HepG2 (cell line): ENCODE data around the gene RALB. TPM values are rescaled to one million over a fixed set of nuclear protein-coding genes. Genes with fewer than 3 reads are reported as not detected.

Source experiments
- FOXA3 ChIP-seq: IDR thresholded peaks from 2 replicates; pipeline ENCODE4 v1.6.1; 2016; ENCODE audit warnings: missing genetic modification reagents, missing compliant biosample characterization
- FOXP1 ChIP-seq, 2 experiments: fragments of 450-650 bp in 1 of 2; IDR thresholded peaks; 2 replicates each; pipeline ENCODE4 v1.6.1; 2017 to 2018; ENCODE audit warnings: antibody characterized with exemption in 1 of 2
- HMGA1 ChIP-seq: sonication (generic); formaldehyde crosslinking; conservative IDR thresholded peaks from 2 replicates; pipeline ENCODE4 v1.4.0; 2020; ENCODE audit warnings: missing genetic modification reagents
- IKZF5 ChIP-seq: IDR thresholded peaks from 2 replicates; pipeline ENCODE4 v1.6.1; 2018; ENCODE audit warnings: missing genetic modification reagents, mild to moderate bottlenecking, missing compliant biosample characterization
- IRF2 ChIP-seq: IDR thresholded peaks from 2 replicates; pipeline ENCODE4 v1.6.1; 2018; ENCODE audit warnings: missing genetic modification reagents, missing compliant biosample characterization
- ISL2 ChIP-seq: sonication (generic); formaldehyde crosslinking; IDR thresholded peaks from 2 replicates; pipeline ENCODE4 v1.5.0; 2020; ENCODE audit warnings: missing genetic modification reagents
- KDM2A ChIP-seq: sonication (generic); formaldehyde crosslinking; IDR thresholded peaks from 2 replicates; pipeline ENCODE4 v1.4.0; 2020; ENCODE audit warnings: low read depth, missing genetic modification reagents, borderline replicate concordance
- KLF6 ChIP-seq: IDR thresholded peaks from 2 replicates; pipeline ENCODE4 v1.8.0; 2016; ENCODE audit warnings: missing biosample characterization, missing genetic modification reagents
- KMT2B ChIP-seq: IDR thresholded peaks from 2 replicates; pipeline ENCODE4 v1.6.1; 2016; ENCODE audit warnings: missing genetic modification reagents, missing compliant biosample characterization
- LCORL ChIP-seq, 2 experiments: fragments of 450-650 bp in 1 of 2; sonication (generic) in 1 of 2; formaldehyde crosslinking in 1 of 2; IDR thresholded peaks; 2 replicates each; pipeline versions ENCODE4 v1.5.0 to v1.6.1; 2017 to 2020; ENCODE audit warnings: antibody characterized with exemption in 1 of 2, missing genetic modification reagents in 1 of 2
- MED13 ChIP-seq: sonication (generic); formaldehyde crosslinking; IDR thresholded peaks from 2 replicates; pipeline ENCODE4 v1.5.0; 2020; ENCODE audit warnings: missing genetic modification reagents
- PAWR ChIP-seq: sonication (generic); formaldehyde crosslinking; IDR thresholded peaks from 2 replicates; pipeline ENCODE4 v1.4.0; 2020; ENCODE audit warnings: missing genetic modification reagents, mild to moderate bottlenecking, borderline replicate concordance
- RNF219 ChIP-seq: sonication (generic); formaldehyde crosslinking; IDR thresholded peaks from 2 replicates; pipeline ENCODE4 v1.5.0; 2020; ENCODE audit warnings: mild to moderate bottlenecking, missing genetic modification reagents
- SIX1 ChIP-seq: sonication (generic); formaldehyde crosslinking; IDR thresholded peaks from 2 replicates; pipeline ENCODE4 v1.4.0; 2020; ENCODE audit warnings: missing genetic modification reagents, borderline replicate concordance
- SIX4 ChIP-seq: sonication (generic); formaldehyde crosslinking; IDR thresholded peaks from 2 replicates; pipeline ENCODE4 v1.4.0; 2020; ENCODE audit warnings: missing genetic modification reagents
- SMAD3 ChIP-seq: sonication (generic); formaldehyde crosslinking; IDR thresholded peaks from 2 replicates; pipeline ENCODE4 v1.4.0; 2020; ENCODE audit warnings: missing genetic modification reagents
- SMAD9 ChIP-seq: sonication (generic); formaldehyde crosslinking; IDR thresholded peaks from 2 replicates; pipeline ENCODE4 v1.5.1; 2020; ENCODE audit warnings: mild to moderate bottlenecking, missing genetic modification reagents
- ZNF101 ChIP-seq: sonication (generic); formaldehyde crosslinking; IDR thresholded peaks from 2 replicates; pipeline ENCODE4 v1.4.0; 2020; ENCODE audit warnings: mild to moderate bottlenecking, low read depth, missing genetic modification reagents, borderline replicate concordance
- ZNF3 ChIP-seq: IDR thresholded peaks from 2 replicates; pipeline ENCODE4 v1.7.0; 2017; ENCODE audit warnings: inconsistent platforms
- ZNF501 ChIP-seq: sonication (generic); formaldehyde crosslinking; IDR thresholded peaks from 2 replicates; pipeline ENCODE4 v1.5.1; 2020; ENCODE audit warnings: mild to moderate bottlenecking, moderate library complexity, missing genetic modification reagents
- polyA plus RNA-seq, 8 experiments: library from polyadenylated mRNA; depleted of rRNA in 3 of 8; stranded (reverse) in 7 of 8; unstranded in 1 of 8; fragments of >200 nt; fragmentation: Illumina TruSeq in 4 of 8; extraction: Trizol in 4 of 8; gene quantifications; 2 replicates each; pipeline versions ENCODE4 v1.2.1 to v1.2.3, GENCODE V29; 2011 to 2016; ENCODE audit warnings: low read depth in 4 of 8, missing spikeins in 1 of 8, mixed read lengths in 1 of 8; ENCODE audit not compliant: insufficient read depth in 1 of 8
- total RNA-seq, 5 experiments: library from RNA; depleted of rRNA; stranded (reverse); fragments of >200 nt; fragmentation: Illumina TruSeq; extraction: Trizol; gene quantifications; 2 replicates each; pipeline ENCODE4 v1.2.3, GENCODE V29; 2016; ENCODE audit warnings: low read depth in 1 of 5
- TF ChIP-seq, protein P1 (sequence below): sonication (generic); formaldehyde crosslinking; IDR thresholded peaks from 2 replicates; pipeline ENCODE4 v1.4.0; 2020; ENCODE audit warnings: missing genetic modification reagents
- TF ChIP-seq, protein P2 (sequence below): sonication (generic); formaldehyde crosslinking; IDR thresholded peaks from 2 replicates; pipeline ENCODE4 v1.4.0; 2020; ENCODE audit warnings: missing genetic modification reagents

Gene RALB
- total and polyA plus RNA-seq, 2 of the 13 experiments (the other 11 are each of a cell fraction or from before 2014, with no cell fraction given), result 37.8 to 43.2 TPM

- TF ChIP-seq RNF219 (CRISPR knock-in tag) (no peak), IKZF5 (CRISPR knock-in tag) (peak; percentile 72; the same call in 1 of the 2 replicates), ZNF501 (CRISPR knock-in tag) (peak; percentile 28; the same call in 1 of the 2 replicates), ZNF3 (CRISPR knock-in tag) (no peak; the same call in 1 of the 2 replicates), SIX4 (CRISPR knock-in tag) (peak; percentile 64; the same call in 1 of the 2 replicates), SMAD9 (peak; percentile 69), FOXA3 (peak; percentile 80), SMAD3 (CRISPR knock-in tag) (peak; percentile 67; the same call in 1 of the 2 replicates), ISL2 (CRISPR knock-in tag) (peak; percentile 80), KLF6 (CRISPR knock-in tag) (peak; percentile 25; the same call in 1 of the 2 replicates), SIX1 (peak; percentile 60; the same call in 1 of the 2 replicates), KMT2B (CRISPR knock-in tag) (peak; percentile 38; the same call in 1 of the 2 replicates), IRF2 (CRISPR knock-in tag) (peak; percentile 59; the same call in 1 of the 2 replicates), KDM2A (CRISPR knock-in tag) (no peak), PAWR (CRISPR knock-in tag) (0 out of 2 replicates have a peak, but pooled peaks have one; percentile 78), LCORL (IDR thresholded peaks at IDR 0.05) (no peak), LCORL (CRISPR knock-in tag; IDR thresholded peaks at IDR 0.05) (peak; percentile 92), HMGA1 (CRISPR knock-in tag) (no peak), FOXP1 (IDR thresholded peaks at IDR 0.05) (no peak), FOXP1 (CRISPR knock-in tag; IDR thresholded peaks at IDR 0.05) (peak; percentile 86), ZNF101 (CRISPR knock-in tag) (no peak), MED13 (CRISPR knock-in tag) (no peak)
- TF ChIP-seq, protein P1, sequence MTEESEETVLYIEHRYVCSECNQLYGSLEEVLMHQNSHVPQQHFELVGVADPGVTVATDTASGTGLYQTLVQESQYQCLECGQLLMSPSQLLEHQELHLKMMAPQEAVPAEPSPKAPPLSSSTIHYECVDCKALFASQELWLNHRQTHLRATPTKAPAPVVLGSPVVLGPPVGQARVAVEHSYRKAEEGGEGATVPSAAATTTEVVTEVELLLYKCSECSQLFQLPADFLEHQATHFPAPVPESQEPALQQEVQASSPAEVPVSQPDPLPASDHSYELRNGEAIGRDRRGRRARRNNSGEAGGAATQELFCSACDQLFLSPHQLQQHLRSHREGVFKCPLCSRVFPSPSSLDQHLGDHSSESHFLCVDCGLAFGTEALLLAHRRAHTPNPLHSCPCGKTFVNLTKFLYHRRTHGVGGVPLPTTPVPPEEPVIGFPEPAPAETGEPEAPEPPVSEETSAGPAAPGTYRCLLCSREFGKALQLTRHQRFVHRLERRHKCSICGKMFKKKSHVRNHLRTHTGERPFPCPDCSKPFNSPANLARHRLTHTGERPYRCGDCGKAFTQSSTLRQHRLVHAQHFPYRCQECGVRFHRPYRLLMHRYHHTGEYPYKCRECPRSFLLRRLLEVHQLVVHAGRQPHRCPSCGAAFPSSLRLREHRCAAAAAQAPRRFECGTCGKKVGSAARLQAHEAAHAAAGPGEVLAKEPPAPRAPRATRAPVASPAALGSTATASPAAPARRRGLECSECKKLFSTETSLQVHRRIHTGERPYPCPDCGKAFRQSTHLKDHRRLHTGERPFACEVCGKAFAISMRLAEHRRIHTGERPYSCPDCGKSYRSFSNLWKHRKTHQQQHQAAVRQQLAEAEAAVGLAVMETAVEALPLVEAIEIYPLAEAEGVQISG (CRISPR knock-in tag), result 0 out of 2 replicates have a peak, but pooled peaks have one; percentile 59
- TF ChIP-seq, protein P2, sequence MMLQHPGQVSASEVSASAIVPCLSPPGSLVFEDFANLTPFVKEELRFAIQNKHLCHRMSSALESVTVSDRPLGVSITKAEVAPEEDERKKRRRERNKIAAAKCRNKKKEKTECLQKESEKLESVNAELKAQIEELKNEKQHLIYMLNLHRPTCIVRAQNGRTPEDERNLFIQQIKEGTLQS (CRISPR knock-in tag), result 0 out of 2 replicates have a peak, but pooled peaks have one; percentile 15
Measured at GRCh38 chr2:120272763-120273481, 20.3 kb downstream of the RALB start (continued).
